Type B pancreatic cell (in vitro differentiated cells): Measurements from ENCODE around the gene KCNAB1. TPM values are rescaled to one million over a fixed set of nuclear protein-coding genes. Genes with fewer than 3 reads are reported as not detected.
"Not testable (repeated sequence)": the region's sequence is repeated elsewhere in the genome, so short reads cannot be mapped to it uniquely, and the experiment has no call there.

ENCODE experiments used
- DNase-seq: peaks from one replicate; pipeline ENCODE4 v3.0.0; 2021; ENCODE audit warnings: mixed read lengths; ENCODE audit not compliant: unreplicated experiment; ENCODE audit errors: extremely low spot score
- H3K27ac Mint-ChIP-seq: 2 replicates; pipeline ENCODE4 v1.8.0; 2021; ENCODE audit warnings: mild to moderate bottlenecking, mixed read lengths
- H3K27me3 Mint-ChIP-seq: 2 replicates; pipeline ENCODE4 v1.8.0; 2021; ENCODE audit warnings: mixed read lengths
- H3K36me3 Mint-ChIP-seq: 2 replicates; pipeline ENCODE4 v1.8.0; 2021; ENCODE audit warnings: mixed read lengths
- H3K4me1 Mint-ChIP-seq: one replicate; pipeline ENCODE4 v1.8.0; 2021; ENCODE audit warnings: mixed read lengths; ENCODE audit not compliant: unreplicated experiment
- H3K4me3 Mint-ChIP-seq: 2 replicates; pipeline ENCODE4 v1.8.0; 2021; ENCODE audit warnings: mild to moderate bottlenecking, mixed read lengths
- H3K9me3 Mint-ChIP-seq: 2 replicates; pipeline ENCODE4 v1.8.0; 2021; ENCODE audit warnings: mixed read lengths
- CTCF ChIP-seq: fragments of 200-600 bp; sonication (generic); conservative IDR thresholded peaks from 2 replicates; pipeline ENCODE4 v1.5.0; 2021; ENCODE audit warnings: antibody characterized with exemption, mild to moderate bottlenecking
- total RNA-seq: library from RNA; stranded (reverse); gene quantifications from 2 replicates; pipeline ENCODE4 v1.2.1, GENCODE V29; 2021; ENCODE audit warnings: low replicate concordance

The KCNAB1 gene
- total RNA-seq, 1 donor from 2014 or later: 6.1 TPM

DNA sequence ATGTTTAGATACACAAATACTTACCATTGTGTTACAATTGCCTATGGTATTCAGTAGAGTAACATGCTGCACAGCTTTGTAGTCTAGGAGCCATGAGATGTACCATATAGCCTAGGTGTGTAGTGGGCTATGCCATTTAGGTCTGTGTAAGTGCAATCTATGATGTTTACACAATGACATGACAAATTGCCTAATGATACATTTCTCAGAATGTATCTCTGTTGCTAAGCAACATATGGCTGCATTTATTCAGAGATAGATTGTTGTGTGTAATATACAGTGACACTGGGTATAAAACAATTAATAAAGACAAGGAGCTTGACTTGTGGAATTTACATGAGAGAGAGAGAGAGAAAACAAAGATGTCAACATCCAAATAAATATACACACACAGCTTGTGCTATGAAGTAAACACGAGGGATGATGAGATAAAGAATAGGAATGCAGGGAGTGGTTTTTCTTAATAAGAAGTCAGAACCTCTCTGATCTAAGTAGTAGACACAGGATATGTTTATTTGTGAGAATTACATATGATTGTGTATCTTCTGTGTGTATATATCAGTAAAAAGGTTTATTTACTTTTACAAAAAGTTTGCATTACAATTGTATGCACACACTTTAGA, 110.0 kb downstream of the KCNAB1 start:
- H3K27me3 Mint-ChIP-seq: no peaks in the 10 kb centered on the region
- no peaks in the 10 kb centered on the region for H3K36me3 Mint-ChIP-seq
- no peak overlapping the region for H3K4me3 Mint-ChIP-seq
- H3K9me3 Mint-ChIP-seq: peaks cover 9% of the 10 kb centered on the region
- H3K4me1 Mint-ChIP-seq: no peaks in the 10 kb centered on the region
- H3K27ac Mint-ChIP-seq: peak overlapping the region; percentile 32
- no peak for TF ChIP-seq CTCF
- no peak for DNase-seq

DNA sequence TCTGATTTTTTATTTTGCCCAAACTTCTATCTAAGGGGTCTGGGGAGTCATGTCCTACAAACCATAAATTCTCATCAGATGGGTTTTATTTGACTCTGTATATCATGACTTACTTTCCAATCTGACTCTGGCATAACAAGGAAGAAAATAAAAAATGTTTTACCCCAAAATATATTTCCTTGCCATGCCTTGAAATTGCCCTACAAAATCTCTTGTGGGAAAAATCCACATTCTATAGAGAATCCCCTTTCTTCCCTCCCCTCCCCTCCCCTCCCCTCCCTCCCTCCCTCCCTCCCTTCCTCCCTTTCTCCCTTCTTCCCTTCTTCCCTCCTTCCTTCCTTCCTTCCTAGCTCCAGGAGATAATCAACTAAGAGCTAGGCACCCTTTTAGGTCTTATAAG, 110.8 kb downstream of the KCNAB1 start:
- not testable (repeated sequence) for H3K4me3 Mint-ChIP-seq, H3K9me3 Mint-ChIP-seq, H3K27ac Mint-ChIP-seq, H3K36me3 Mint-ChIP-seq, H3K4me1 Mint-ChIP-seq, H3K27me3 Mint-ChIP-seq, DNase-seq

DNA sequence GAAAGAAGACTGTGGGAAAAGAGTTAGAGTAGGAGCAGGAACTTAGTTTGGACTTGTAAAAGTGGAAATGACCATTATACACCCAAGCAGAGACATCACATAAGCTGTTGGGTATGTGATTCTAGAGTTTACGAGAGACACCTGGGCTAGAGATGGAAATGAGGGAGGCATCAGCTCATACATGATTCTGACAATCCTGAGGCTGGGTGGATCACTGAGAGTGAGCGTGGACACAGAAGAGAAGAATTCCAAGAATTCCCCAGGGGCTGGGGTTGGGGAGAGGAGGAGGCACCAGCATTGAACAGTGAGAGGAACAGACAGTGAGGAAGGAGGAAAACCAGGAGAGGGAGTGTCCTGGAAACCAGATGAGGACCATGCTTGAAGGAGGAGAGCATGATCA, 113.5 kb downstream of the KCNAB1 start:
- peaks cover 9% of the 10 kb centered on the region for H3K9me3 Mint-ChIP-seq
- peaks cover 3% of the 10 kb centered on the region for H3K27me3 Mint-ChIP-seq
- no peak overlapping the region for H3K4me3 Mint-ChIP-seq
- no peak for TF ChIP-seq CTCF
- no peaks in the 10 kb centered on the region for H3K36me3 Mint-ChIP-seq
- H3K27ac Mint-ChIP-seq: no peak overlapping the region
- H3K4me1 Mint-ChIP-seq: no peaks in the 10 kb centered on the region
- no peak for DNase-seq

DNA sequence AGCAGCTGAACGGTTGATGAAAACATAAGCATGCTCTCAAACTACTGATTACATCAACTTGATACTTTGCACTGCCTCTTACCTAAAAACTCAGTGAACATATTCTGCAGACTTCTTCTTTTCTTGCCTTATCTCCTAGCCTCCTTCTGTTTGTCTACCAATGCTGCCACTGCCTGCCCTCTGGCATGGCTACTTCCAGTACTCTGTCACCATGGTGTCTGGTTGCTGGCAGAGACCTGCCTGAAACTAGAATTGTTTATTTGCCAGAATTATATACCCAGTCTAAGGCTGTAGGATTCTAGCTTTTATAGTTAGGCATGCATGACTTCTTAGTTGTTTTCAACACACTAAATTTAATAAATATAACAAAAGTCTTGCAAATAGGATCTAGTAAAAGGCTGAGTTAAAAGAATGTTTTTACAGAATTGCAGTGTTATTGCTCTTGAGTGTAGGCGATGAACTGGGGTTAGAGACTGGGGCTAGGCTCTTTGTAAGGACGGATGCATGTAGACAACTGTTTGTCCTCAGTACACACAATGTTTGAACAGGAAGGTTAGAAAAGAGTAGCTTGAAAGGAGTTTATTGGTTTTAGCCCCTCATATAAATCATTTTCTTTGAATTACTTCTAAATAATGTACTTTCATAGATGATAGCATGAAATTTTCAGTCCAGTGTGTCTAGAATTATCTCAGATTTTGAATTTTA, 116.3 kb downstream of the KCNAB1 start:
- H3K9me3 Mint-ChIP-seq: peaks cover 9% of the 10 kb centered on the region
- no peak overlapping the region for H3K27ac Mint-ChIP-seq
- H3K36me3 Mint-ChIP-seq: no peaks in the 10 kb centered on the region
- peaks cover 3% of the 10 kb centered on the region for H3K27me3 Mint-ChIP-seq
- TF ChIP-seq CTCF: no peak
- H3K4me3 Mint-ChIP-seq: no peak overlapping the region
- H3K4me1 Mint-ChIP-seq: no peaks in the 10 kb centered on the region
- DNase-seq: no peak

DNA sequence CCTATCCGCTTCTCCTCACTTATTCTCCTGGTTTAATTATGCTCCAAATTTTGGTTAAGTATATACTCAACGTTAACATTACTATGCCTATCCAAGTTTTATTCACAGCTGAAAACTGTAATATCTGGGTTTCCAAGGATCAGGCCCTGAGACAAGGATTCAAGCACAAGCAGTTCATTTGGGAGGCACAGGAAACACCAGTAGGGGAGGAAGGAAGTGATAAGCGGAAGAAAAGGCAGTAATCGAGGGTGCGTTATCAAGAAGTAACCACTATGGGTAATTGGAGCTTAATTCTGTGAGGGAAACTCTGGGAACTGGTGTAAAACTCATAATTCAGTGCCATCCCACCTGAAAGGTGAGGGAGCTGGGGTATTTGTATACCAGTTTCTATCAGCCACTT, 120.3 kb downstream of the KCNAB1 start:
- H3K27ac Mint-ChIP-seq: no peak overlapping the region
- H3K27me3 Mint-ChIP-seq: peaks cover 7% of the 10 kb centered on the region
- no peak for TF ChIP-seq CTCF
- H3K9me3 Mint-ChIP-seq: no peaks in the 10 kb centered on the region
- DNase-seq: no peak
- H3K4me3 Mint-ChIP-seq: no peak overlapping the region
- H3K36me3 Mint-ChIP-seq: no peaks in the 10 kb centered on the region
- no peaks in the 10 kb centered on the region for H3K4me1 Mint-ChIP-seq

- no peak for TF ChIP-seq CTCF
- no peak overlapping the region for H3K27ac Mint-ChIP-seq
Measured at GRCh38 chr3:156246961-156247725, 126.8 kb downstream of the KCNAB1 start.

More at GRCh38 chr3:156246961-156247725, 126.8 kb downstream of the KCNAB1 start:
- Mint-ChIP-seq H3K4me1 (no peaks in the 10 kb centered on the region), H3K27me3 (peaks cover 7% of the 10 kb centered on the region), H3K36me3 (no peaks in the 10 kb centered on the region), H3K4me3 (no peak overlapping the region), H3K9me3 (no peaks in the 10 kb centered on the region)
- no peak for DNase-seq
